Medulla oblongata (tissue), 1 donor: ENCODE measurements around the gene PSMB7.
A peak's percentile ranks its signal among the peaks of the same experiment; 100 is the strongest.

Experiments used
- DNase-seq: peaks from one replicate; pipeline ENCODE4 v3.0.0-alpha.2; 2015; ENCODE audit errors: extremely low spot score

Gene PSMB7

GRCh38 chr9:124415102-124415851 is at the start of gene PSMB7:
TSS of gene PSMB7 (minus strand) at chr9:124415442. CDS start at chr9:124415425, 17 bp downstream.
- peak; percentile 97 for DNase-seq

DNA sequence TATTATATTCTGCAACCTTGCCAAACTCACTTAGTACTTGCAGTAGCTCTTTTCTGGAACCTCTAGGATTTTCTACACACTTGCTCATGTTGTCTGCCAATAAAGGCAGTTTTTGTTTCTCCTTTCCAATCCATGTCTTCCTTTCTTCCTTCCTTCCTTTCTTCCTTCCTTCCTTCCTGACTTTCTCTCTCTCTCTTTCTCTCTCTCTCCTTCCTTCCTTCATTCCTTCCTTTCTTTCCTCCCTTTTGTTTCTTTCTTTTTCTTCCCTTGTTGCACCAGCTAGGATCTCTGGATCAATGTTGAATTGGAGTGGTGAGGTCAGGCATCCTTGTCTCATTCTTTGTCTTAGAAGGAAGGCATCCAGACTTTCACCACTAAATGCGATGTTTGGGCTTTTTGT is 47.5 kb upstream of the PSMB7 start:
- DNase-seq = no peak

DNA sequence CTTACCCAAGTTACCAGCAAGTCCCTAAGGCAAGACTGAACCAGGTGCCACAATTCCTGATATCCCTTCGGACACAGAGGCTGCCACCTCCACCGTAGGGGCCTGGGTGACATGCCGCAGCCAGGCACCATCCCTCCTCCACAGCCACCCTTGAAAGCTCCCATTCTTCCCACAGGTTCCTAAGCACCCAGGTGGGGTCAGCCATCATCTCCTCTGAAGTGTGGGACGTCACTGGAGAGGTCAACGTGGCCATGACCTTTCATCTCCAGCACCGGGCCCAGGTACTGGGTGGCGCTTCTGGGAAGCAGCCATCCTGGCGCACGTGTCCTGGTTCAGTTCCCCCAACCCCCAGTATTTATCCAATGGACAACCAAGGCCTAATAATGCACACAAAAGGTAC is 43.2 kb upstream of the PSMB7 start:
- no peak for DNase-seq

DNA sequence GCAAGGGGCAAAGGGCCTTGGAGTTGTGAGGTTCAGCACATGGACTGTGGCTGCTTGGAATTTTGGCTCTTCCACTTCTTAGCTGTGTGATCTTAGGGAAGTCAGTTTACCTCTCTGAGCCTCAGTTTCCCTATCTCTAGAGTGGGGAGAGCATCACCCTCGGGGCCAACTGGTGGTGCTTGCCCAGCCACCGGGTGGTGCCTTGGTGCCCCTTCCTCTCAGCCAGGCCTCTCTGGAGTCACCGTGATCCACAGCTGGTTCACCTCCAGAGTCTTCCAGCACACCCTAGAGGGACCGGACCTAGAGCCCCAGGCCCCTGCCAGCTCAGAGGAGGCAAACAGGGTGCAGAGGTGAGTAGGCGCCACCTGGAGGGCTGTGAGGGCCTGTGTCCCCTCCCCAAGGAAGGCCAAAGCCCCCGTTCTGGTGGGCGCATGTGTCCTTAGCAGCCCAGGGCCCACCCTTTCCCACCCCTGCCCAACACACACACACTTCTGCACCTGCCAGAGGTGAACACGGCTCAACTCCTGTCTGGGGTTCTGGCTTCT is 42.7 kb upstream of the PSMB7 start:
- DNase-seq = no peak

DNA sequence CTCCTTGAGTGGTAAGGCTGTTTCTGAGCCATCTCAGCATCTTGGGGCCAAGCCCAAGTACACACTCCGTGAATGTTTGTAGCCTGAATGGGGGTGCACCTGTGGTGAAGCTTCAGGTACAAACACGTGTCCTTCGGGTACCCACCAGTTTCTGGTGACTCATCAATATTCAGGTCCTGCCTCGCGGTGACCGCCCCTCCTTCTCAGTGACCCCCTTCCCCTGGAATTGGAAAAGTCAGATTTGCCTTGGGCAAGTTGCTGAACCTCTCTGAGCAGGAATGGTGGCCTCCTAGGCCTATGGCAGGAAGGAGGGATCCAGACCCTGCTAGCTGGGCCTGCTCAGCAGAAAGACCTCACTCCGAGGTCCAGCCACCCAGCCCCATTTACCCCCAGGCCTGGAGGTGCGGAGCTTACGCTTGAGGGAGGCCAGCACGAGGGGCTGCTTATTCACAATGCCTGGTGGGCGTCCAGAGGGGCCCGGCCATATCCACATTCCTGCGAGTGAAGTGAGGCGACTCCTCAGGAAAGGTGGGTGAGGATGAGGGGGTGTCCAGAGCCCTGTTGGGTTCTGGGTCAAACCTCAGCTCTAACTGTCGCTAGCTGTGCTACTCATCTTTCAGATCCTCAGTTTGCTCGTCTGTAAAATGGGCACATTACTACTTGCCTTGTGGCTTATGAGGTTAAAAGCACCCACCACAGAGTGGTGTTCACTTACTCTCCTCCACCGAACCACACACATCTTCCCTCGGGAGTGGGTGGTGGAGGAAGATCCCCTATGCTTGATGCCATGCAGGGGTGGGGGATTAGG is 42.0 kb upstream of the PSMB7 start:
- DNase-seq = no peak

DNA sequence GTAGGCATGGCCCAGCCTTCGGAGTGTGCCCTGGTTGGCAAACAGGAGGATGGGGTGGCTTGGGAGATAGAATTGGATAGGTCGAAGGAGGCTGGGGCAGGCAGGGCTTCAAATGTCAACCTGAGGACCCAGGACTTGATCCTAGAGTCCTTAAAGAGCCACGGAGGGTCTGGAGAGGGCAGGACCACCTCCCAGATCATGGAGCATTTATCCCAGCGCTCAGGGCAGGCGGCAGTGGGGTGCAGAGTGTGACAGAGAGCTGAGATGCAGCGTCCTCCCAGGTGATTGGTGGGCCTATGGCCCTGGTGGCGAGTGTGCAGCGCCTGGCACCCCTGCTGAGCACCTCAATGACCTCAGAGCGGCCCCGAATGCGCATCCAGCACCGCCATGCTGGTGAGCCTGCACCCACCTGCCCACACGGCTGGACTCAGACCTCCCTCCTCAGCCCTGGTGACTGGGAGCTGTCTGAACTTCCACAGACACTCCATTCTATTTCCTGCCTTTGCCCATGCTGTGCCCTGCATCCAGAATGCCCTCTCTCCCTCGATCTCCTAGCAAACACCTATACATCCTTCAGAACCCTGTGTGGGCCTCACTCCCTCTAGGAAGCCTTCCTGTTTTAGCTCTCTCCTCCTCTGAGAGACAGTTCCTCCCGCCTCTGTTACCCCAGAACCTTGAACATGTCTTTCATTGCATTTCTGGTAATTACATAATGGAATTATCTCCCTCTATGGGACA is 41.3 kb upstream of the PSMB7 start:
- no peak for DNase-seq

GRCh38 chr9:124455820-124456219 is 40.6 kb upstream of the PSMB7 start:
- DNase-seq = no peak

DNA sequence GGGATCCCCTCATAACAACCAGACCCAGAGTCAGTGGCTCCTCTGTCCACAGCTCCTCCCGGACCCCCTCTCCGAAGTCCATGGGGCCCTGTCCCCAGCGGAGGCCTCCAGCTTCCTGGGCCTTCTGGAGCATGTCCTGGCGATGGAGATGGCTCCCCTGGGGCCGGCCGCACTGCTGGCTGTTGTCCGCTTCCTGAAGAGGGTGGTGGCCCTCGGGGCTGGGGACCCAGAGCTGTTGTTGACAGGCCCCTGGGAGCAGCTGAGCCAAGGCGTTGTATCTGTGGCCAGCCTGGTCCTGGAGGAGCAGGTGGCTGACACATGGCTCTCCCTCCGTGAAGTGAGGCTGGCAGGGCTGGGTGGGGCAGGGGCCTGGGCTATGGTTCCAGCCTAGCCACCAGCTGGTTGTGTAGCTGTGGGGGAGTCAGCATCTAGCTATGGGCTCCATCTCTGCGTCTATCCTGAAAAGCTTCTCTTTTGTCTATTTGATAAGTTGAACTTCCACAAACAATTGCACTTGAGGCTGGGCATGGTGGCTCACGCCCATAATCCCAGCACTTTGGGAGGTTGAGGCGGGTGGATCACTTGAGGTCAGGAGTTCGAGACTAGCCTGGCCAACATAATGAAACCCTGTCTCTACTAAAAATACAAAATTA is 39.7 kb upstream of the PSMB7 start:
- no peak for DNase-seq

GRCh38 chr9:124454296-124454695 is 39.1 kb upstream of the PSMB7 start:
- no peak for DNase-seq

DNA sequence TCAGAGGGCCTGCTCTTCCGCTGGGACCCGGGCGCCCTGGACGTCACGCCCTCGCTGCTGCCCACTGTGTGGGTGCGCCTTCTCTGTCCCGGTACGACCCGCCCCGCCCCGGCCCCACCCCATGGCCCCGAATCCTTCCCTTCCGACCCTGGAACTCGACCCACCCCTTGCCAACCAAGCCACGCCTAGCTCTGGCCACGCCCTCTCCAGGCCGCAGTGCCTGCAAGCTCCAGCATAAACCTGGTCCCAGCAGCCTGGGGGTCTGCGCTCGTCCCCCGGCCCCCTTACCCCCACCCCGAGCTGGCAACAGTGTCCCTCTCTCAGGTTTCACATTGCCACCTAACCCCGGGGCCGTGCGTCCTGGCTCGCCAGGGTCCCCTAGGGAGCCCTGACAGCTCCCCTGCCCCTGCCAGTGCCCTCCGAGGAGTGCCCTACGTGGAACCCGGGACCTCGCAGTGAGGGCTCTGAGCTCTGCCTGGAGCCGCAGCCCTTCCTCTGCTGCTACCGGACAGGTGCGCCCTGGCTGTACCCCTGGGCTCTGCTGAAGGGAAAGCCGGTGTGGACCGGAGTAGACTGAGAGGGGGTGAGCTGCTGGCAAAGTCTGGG is 38.4 kb upstream of the PSMB7 start:
- DNase-seq = no peak

DNA sequence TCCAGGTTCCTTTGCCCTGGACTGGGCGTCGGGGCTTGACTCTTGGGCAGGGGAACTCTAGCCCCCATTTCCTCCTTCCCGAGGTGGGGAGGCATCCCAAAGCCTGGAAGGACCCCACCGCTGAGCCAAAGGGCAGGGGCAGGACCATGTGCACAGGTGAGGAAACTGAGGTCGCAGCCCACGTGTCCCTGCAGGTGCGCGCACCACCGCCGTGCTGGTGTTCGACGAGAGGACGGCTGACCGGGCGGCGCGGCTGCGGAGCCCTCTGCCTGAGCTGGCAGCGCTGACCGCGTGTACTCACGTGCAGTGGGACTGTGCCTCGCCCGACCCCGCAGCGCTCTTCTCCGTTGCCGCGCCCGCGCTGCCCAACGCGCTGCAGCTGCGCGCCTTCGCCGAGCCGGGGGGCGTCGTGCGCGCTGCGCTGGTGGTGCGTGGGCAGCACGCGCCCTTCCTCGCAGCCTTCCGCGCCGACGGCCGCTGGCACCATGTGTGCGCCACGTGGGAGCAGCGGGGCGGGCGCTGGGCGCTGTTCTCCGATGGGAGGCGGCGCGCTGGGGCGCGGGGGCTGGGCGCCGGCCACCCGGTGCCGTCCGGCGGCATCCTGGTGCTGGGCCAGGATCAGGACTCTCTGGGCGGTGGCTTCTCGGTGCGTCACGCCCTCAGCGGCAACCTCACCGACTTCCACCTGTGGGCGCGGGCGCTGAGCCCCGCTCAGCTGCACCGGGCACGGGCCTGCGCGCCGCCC is 37.8 kb upstream of the PSMB7 start:
- DNase-seq = no peak

DNA sequence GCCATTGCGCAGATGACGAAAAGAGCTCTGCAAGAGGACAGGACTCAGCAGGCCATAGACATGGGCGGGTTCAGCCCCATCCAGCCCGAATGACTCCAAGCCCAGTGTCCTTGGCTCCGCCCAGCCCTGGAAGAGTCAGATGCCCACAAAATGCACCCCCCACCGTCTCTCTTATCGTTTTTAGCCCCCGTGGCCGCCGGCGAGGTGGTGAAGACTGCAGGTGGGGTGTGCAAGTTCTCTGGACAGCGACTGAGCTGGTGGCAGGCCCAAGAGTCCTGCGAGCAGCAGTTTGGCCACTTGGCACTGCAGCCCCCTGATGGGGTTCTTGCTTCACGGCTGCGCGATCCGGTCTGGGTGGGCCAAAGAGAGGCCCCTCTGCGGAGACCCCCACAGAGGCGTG is 37.1 kb upstream of the PSMB7 start:
- DNase-seq = no peak

DNA sequence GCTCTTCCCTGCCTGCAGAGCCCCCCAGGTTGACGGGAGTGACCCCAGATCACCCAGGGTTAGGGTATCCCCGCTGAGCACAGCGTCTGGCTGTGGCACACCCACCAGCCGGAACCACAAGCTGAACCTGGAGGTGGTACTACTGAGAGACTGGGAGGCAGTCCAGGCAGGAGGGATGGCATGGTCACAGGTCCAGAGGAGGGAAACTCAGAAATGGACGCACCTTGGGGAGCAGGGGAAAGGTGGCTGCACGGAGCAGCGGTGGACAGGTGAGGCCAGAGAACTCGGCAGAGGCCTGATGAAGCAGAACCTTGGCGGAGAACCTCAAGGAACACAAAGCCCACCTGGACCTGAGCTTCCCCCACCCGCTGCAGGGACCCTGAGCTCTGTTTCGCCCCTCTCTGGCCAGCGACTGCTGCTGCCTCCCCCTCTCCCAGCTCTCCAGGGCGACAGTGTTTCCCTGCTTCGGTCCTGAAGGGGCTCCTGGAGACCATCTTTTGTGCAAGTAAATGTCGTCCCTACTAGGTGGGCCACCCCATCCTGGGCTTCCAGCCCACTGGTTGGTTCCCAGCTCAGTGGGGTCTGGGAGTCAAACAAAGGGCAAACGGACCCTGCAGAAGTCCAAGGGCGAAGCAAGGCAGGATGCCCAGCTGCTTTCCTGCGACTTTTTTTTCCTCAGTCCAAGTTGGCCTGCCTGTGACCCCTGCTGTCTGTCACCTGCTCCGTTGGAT is 35.9 kb upstream of the PSMB7 start:
- no peak for DNase-seq

- DNase-seq = no peak
These were observed 35.1 kb upstream of the PSMB7 start, which contains the start of gene ADGRD2 for GRCh38 chr9:124450241-124450924. TSS of gene ADGRD2 (plus strand) at chr9:124450451. CDS start at chr9:124451667, 1,216 bp downstream.

DNA sequence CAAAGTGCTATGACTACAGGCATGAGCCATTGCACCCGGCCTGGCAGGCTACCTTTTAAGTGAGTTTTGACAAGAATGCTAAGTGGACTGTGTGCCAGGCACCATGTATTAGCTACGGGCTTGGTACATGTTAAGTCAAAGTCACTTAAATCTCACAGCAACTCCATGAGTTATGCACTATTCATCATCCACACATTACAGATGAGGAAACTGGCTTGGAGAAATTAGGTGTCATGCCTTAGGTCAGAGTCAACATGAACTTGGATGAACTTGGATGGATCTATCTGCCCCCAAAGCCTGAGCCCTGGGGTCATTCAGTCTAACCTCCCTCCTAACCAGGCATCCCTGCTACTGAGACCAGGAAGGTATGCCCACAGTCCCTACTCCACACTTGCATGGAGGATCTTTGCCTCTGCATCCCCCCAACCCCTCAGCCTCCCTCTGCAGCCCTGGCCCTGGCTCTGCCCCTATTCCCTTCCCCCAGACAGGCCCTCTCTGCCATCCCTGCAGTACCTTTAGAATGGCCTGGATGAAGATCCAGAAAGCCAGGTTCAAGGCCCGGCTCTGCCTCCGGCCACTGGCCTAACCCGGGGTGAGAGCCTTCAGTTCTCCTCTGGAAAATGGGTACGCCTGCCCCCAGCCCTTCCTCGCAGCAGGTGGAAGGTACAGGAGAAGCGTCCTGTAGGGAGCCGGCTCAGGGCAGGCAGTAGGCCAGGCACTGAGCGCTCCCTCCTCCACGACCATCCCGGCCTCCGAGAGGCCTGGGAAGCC is 34.3 kb upstream of the PSMB7 start:
- no peak for DNase-seq

GRCh38 chr9:124448019-124448418 is 32.8 kb upstream of the PSMB7 start:
- DNase-seq = peak; percentile 48

DNA sequence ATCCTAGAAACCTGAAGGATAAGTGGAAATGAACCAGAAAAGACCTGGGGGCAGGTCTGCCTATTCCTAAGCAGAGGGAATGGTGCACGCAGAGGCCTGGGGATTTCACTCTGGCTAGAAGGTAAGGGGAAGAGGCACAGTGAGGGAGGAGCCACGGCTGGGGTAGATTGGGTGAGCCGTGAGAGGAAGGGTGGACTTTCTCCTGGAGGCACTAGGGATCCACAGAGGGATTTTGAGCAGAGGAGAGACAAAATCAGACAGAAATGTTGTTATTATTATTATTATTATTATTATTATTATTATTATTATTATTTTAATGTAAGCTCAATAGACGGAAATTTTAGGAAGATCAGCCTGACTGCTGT is 32.0 kb upstream of the PSMB7 start:
- no peak for DNase-seq

- DNase-seq = no peak
These were observed 28.9 kb upstream of the PSMB7 start for GRCh38 chr9:124444166-124444565.
